Neural cell (in vitro differentiated cells): ENCODE results near the gene PGAP3. TPM values are rescaled to one million over a fixed set of nuclear protein-coding genes. Genes with fewer than 3 reads are reported as not detected.

Experiments used
- H2AFZ ChIP-seq: fragments of 200-600, 300-800 bp; sonication (generic), shearing (Covaris generic); 2 replicates; pipeline ENCODE4 v1.6.0; 2014; ENCODE audit warnings: low read depth, mild to moderate bottlenecking, antibody characterized with exemption, low read length, moderate library complexity
- H3F3A ChIP-seq: fragments of 200-600 bp; shearing (Covaris generic); 2 replicates; pipeline ENCODE4 v1.6.1; 2016; ENCODE audit warnings: mild to moderate bottlenecking, moderate library complexity, mixed read lengths, antibody characterized with exemption, low read length; ENCODE audit not compliant: insufficient read depth, poor library complexity, severe bottlenecking
- H3K27ac ChIP-seq: fragments of 200-600, 300-800 bp; sonication (generic), shearing (Covaris generic); 2 replicates; pipeline ENCODE4 v1.5.1; 2014; ENCODE audit warnings: mild to moderate bottlenecking, low read length, moderate library complexity
- H3K27me3 ChIP-seq: fragments of 300-800, 200-600 bp; sonication (generic), shearing (Covaris generic); 2 replicates; pipeline ENCODE4 v1.6.0; 2014; ENCODE audit warnings: mild to moderate bottlenecking, low read depth, low read length, moderate library complexity; ENCODE audit not compliant: insufficient read depth
- H3K36me3 ChIP-seq: fragments of 300-800, 200-600 bp; sonication (generic), shearing (Covaris generic); 2 replicates; pipeline ENCODE4 v1.5.1; 2014; ENCODE audit warnings: mild to moderate bottlenecking, antibody characterized with exemption, low read length, moderate library complexity; ENCODE audit not compliant: insufficient read depth
- H3K4me2 ChIP-seq: fragments of 300-800, 200-600 bp; sonication (generic), shearing (Covaris generic); 2 replicates; pipeline ENCODE4 v1.6.0; 2014; ENCODE audit warnings: mild to moderate bottlenecking, low read length
- H3K4me3 ChIP-seq: fragments of 300-800, 200-600 bp; sonication (generic), shearing (Covaris generic); 2 replicates; pipeline ENCODE4 v1.5.1; 2014; ENCODE audit warnings: mild to moderate bottlenecking, low read length, moderate library complexity
- H3K79me2 ChIP-seq: fragments of 200-600 bp; shearing (Covaris generic); replicated peaks from 2 replicates; pipeline ENCODE4 v1.6.0; 2014; ENCODE audit warnings: mild to moderate bottlenecking, low read length, moderate library complexity; ENCODE audit not compliant: insufficient read depth
- H3K9ac ChIP-seq: fragments of 300-800, 200-600 bp; sonication (generic), shearing (Covaris generic); 2 replicates; pipeline ENCODE4 v1.6.1; 2016; ENCODE audit warnings: mild to moderate bottlenecking, low read length, mixed read lengths
- H3K9me2 ChIP-seq: fragments of 200-600 bp; shearing (Covaris generic); 2 replicates; pipeline ENCODE4 v1.6.1; 2016; ENCODE audit warnings: mild to moderate bottlenecking, low read length, mixed read lengths; ENCODE audit not compliant: insufficient read depth
- H3K9me3 ChIP-seq: fragments of 200-600, 300-800 bp; sonication (generic), shearing (Covaris generic); 2 replicates; pipeline ENCODE4 v1.6.1; 2016; ENCODE audit warnings: mild to moderate bottlenecking, mixed run types, low read length, moderate library complexity, mixed read lengths
- H4K20me1 ChIP-seq: fragments of 200-600 bp; shearing (Covaris generic); 2 replicates; pipeline ENCODE4 v1.6.1; 2016; ENCODE audit warnings: mild to moderate bottlenecking, mixed run types; ENCODE audit not compliant: insufficient read depth
- EP300 ChIP-seq: fragments of 450-650 bp; conservative IDR thresholded peaks from 2 replicates; pipeline ENCODE4 v1.6.1; 2014; ENCODE audit warnings: antibody characterized with exemption, mild to moderate bottlenecking, moderate library complexity; ENCODE audit not compliant: poor library complexity, severe bottlenecking
- EZH2 ChIP-seq: fragments of 200-600, 300-800 bp; shearing (Covaris generic), sonication (generic); IDR thresholded peaks from 2 replicates; pipeline ENCODE4 v1.6.1; 2014; ENCODE audit warnings: antibody characterized with exemption, low read length, borderline replicate concordance, mild to moderate bottlenecking; ENCODE audit not compliant: insufficient read depth, poor library complexity, severe bottlenecking
- MXI1 ChIP-seq: fragments of 450-650 bp; conservative IDR thresholded peaks from 2 replicates; pipeline ENCODE4 v1.6.1; 2014; ENCODE audit warnings: antibody characterized with exemption, mild to moderate bottlenecking; ENCODE audit not compliant: poor library complexity, severe bottlenecking
- POLR2AphosphoS5 ChIP-seq: IDR thresholded peaks from 2 replicates; pipeline ENCODE4 v1.6.1; 2012
- RAD21 ChIP-seq: fragments of 450-650 bp; conservative IDR thresholded peaks from 2 replicates; pipeline ENCODE4 v1.6.1; 2014; ENCODE audit warnings: antibody characterized with exemption, mild to moderate bottlenecking, moderate library complexity
- SMC3 ChIP-seq: fragments of 450-650 bp; conservative IDR thresholded peaks from 2 replicates; pipeline ENCODE4 v1.6.1; 2014; ENCODE audit warnings: antibody characterized with exemption, mild to moderate bottlenecking, moderate library complexity; ENCODE audit not compliant: poor library complexity
- TAF1 ChIP-seq: IDR thresholded peaks from 2 replicates; pipeline ENCODE4 v1.6.1; 2012; ENCODE audit warnings: low read depth
- polyA plus RNA-seq: library from polyadenylated mRNA; depleted of rRNA; stranded (reverse); fragments of >200 nt; gene quantifications from 2 replicates; pipeline ENCODE4 v1.2.3, GENCODE V29; 2014
- TF ChIP-seq, protein P1 (sequence below): fragments of 450-650 bp; IDR thresholded peaks from 2 replicates; pipeline ENCODE4 v1.5.1; 2014; ENCODE audit warnings: antibody characterized with exemption, mild to moderate bottlenecking, moderate library complexity; ENCODE audit not compliant: poor library complexity, severe bottlenecking
- TF ChIP-seq, protein P2 (sequence below): IDR thresholded peaks from 2 replicates; pipeline ENCODE4 v1.6.1; 2012; ENCODE audit warnings: borderline replicate concordance

PGAP3 gene
- polyA plus RNA-seq, 1 donor from 2014 or later = 27.2 TPM

DNA sequence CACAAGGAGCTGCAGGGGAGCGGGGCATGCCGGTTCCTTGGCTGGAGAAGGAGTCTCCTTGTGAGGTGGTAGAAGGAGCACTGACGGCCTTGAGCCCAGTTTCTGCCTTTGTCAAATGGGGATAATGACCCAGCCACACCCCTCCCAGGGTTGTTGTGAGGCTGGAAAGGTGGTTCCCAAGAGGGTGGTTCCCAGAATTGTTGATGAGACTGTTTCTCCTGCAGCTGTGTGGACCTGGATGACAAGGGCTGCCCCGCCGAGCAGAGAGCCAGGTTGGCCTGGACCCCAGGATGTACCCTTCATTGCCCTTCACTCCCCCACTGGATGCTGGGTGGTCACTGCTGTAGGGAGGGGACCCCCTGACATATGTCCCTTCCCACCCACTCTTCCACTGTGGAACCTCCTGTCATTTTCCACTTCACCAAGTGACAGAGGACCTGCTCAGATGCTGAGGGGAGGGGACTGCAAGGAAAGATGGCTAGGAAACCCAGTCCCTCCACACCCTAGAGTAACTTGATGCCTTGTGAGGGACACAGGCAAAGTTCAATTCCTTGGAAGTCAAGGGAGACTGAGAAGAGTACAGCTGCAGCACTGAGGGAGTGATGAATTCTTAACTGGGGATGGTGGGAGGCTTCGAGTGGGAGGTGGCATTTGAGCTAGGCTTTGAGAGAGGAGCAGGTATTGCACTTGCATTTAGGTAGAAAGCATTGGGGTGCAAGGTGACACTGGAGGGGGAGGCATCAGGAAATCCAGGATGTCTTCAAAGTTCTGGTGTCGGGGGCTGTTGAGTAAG, 31.9 kb upstream of the PGAP3 start:
- Histone ChIP-seq H3F3A (no peaks in the 10 kb centered on the region), H4K20me1 (no peaks in the 10 kb centered on the region), H2AFZ (no peak overlapping the region), H3K27ac (no peak overlapping the region), H3K79me2 (no peaks in the 10 kb centered on the region), H3K9ac (no peak overlapping the region), H3K9me3 (no peaks in the 10 kb centered on the region), H3K9me2 (no peaks in the 10 kb centered on the region), H3K36me3 (no peaks in the 10 kb centered on the region), H3K4me3 (no peak overlapping the region), H3K4me2 (no peak overlapping the region), H3K27me3 (no peaks in the 10 kb centered on the region)
- TF ChIP-seq MXI1 (no peak), TAF1 (no peak), EZH2 (no peak), RAD21 (no peak), EP300 (no peak), POLR2AphosphoS5 (no peak), SMC3 (no peak)
- TF ChIP-seq, protein P1, sequence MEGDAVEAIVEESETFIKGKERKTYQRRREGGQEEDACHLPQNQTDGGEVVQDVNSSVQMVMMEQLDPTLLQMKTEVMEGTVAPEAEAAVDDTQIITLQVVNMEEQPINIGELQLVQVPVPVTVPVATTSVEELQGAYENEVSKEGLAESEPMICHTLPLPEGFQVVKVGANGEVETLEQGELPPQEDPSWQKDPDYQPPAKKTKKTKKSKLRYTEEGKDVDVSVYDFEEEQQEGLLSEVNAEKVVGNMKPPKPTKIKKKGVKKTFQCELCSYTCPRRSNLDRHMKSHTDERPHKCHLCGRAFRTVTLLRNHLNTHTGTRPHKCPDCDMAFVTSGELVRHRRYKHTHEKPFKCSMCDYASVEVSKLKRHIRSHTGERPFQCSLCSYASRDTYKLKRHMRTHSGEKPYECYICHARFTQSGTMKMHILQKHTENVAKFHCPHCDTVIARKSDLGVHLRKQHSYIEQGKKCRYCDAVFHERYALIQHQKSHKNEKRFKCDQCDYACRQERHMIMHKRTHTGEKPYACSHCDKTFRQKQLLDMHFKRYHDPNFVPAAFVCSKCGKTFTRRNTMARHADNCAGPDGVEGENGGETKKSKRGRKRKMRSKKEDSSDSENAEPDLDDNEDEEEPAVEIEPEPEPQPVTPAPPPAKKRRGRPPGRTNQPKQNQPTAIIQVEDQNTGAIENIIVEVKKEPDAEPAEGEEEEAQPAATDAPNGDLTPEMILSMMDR = no peak
- TF ChIP-seq, protein P2, sequence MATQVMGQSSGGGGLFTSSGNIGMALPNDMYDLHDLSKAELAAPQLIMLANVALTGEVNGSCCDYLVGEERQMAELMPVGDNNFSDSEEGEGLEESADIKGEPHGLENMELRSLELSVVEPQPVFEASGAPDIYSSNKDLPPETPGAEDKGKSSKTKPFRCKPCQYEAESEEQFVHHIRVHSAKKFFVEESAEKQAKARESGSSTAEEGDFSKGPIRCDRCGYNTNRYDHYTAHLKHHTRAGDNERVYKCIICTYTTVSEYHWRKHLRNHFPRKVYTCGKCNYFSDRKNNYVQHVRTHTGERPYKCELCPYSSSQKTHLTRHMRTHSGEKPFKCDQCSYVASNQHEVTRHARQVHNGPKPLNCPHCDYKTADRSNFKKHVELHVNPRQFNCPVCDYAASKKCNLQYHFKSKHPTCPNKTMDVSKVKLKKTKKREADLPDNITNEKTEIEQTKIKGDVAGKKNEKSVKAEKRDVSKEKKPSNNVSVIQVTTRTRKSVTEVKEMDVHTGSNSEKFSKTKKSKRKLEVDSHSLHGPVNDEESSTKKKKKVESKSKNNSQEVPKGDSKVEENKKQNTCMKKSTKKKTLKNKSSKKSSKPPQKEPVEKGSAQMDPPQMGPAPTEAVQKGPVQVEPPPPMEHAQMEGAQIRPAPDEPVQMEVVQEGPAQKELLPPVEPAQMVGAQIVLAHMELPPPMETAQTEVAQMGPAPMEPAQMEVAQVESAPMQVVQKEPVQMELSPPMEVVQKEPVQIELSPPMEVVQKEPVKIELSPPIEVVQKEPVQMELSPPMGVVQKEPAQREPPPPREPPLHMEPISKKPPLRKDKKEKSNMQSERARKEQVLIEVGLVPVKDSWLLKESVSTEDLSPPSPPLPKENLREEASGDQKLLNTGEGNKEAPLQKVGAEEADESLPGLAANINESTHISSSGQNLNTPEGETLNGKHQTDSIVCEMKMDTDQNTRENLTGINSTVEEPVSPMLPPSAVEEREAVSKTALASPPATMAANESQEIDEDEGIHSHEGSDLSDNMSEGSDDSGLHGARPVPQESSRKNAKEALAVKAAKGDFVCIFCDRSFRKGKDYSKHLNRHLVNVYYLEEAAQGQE = no peak

DNA sequence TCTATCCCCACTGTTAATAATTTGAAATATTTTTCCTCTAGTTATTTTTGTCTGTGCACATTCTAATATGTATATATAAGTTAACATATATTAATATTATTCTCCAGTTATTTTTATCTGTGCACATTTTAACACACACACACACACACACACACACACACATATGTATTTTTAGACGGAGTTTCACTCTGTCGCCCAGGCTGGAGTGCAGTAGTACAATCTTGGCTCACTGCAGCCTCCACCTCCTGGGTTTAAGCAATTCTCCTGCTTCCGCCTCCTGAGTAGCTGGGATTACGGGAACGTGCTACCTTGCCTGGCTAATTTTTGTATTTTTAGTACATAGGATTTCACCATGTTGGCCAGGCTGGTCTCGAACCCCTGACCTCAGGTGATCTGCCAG, 29.8 kb upstream of the PGAP3 start:
- TF ChIP-seq EZH2 = no peak
- TF ChIP-seq, protein P2 = no peak
- no peak for TF ChIP-seq RAD21
- no peak for TF ChIP-seq SMC3
- TF ChIP-seq, protein P1 = no peak
- TF ChIP-seq TAF1 = no peak
- TF ChIP-seq POLR2AphosphoS5 = no peak
- no peak for TF ChIP-seq MXI1
- TF ChIP-seq EP300 = no peak
- no peaks in the 10 kb centered on the region for H3K27me3 ChIP-seq
- no peak overlapping the region for H3K4me3 ChIP-seq
- no peaks in the 10 kb centered on the region for H3K9me3 ChIP-seq
- no peaks in the 10 kb centered on the region for H4K20me1 ChIP-seq
- no peaks in the 10 kb centered on the region for H3F3A ChIP-seq
- H3K79me2 ChIP-seq = no peaks in the 10 kb centered on the region
- no peaks in the 10 kb centered on the region for H3K9me2 ChIP-seq
- no peak overlapping the region for H2AFZ ChIP-seq
- H3K27ac ChIP-seq = no peak overlapping the region
- H3K36me3 ChIP-seq = no peaks in the 10 kb centered on the region
- no peak overlapping the region for H3K4me2 ChIP-seq
- no peak overlapping the region for H3K9ac ChIP-seq
